Nephron (organoid): Measurements from ENCODE around the gene FBN3.
A peak's percentile ranks its signal among the peaks of the same experiment; 100 is the strongest.
"Not testable (repeated sequence)": the region's sequence is repeated elsewhere in the genome, so short reads cannot be mapped to it uniquely, and the experiment has no call there.

Experiments used
- H3K27ac Mint-ChIP-seq, 3 experiments: 2 replicates each; pipeline ENCODE4 v1.8.0; 2020; ENCODE audit warnings: mixed read lengths in 3 of 3, mild to moderate bottlenecking in 2 of 3, moderate library complexity in 1 of 3
- H3K27me3 Mint-ChIP-seq: 2 replicates; pipeline ENCODE4 v1.8.0; 2021; ENCODE audit warnings: low read depth, mild to moderate bottlenecking, moderate library complexity, mixed read lengths
- H3K36me3 Mint-ChIP-seq: 2 replicates; pipeline ENCODE4 v1.8.0; 2020; ENCODE audit warnings: low read depth, mixed read lengths
- H3K4me1 Mint-ChIP-seq: 2 replicates; pipeline ENCODE4 v1.8.0; 2020; ENCODE audit warnings: mixed read lengths
- H3K4me3 Mint-ChIP-seq, 3 experiments: 2 replicates each; pipeline ENCODE4 v1.8.0; 2020; ENCODE audit warnings: mild to moderate bottlenecking in 3 of 3, mixed read lengths in 3 of 3, moderate library complexity in 2 of 3
- H3K9me3 Mint-ChIP-seq: 2 replicates; pipeline ENCODE4 v1.8.0; 2020; ENCODE audit warnings: mixed read lengths
- CTCF ChIP-seq, 3 experiments: fragments of 200-600 bp; sonication (generic); IDR thresholded peaks; one replicate each; pipeline ENCODE4 v1.5.0; 2021; ENCODE audit warnings: antibody characterized with exemption in 3 of 3; ENCODE audit not compliant: unreplicated experiment in 3 of 3

FBN3 gene

GRCh38 chr19:8030960-8031359 lies 118.4 kb downstream of the FBN3 start:
- TF ChIP-seq CTCF (IDR thresholded peaks at IDR 0.05; ENCODE audit: unreplicated experiment in 3 of 3), result no peak
- no peak overlapping the region for H3K27ac Mint-ChIP-seq
- no peak overlapping the region for H3K4me3 Mint-ChIP-seq
- no peaks in the 10 kb centered on the region for H3K27me3 Mint-ChIP-seq
- H3K9me3 Mint-ChIP-seq, result no peaks in the 10 kb centered on the region
- H3K4me1 Mint-ChIP-seq, result peaks cover 31% of the 10 kb centered on the region
- H3K36me3 Mint-ChIP-seq, result no peaks in the 10 kb centered on the region

GRCh38 chr19:8028951-8029491 lies 120.4 kb downstream of the FBN3 start:
- H3K4me1 Mint-ChIP-seq, result peaks cover 25% of the 10 kb centered on the region
- no peaks in the 10 kb centered on the region for H3K9me3 Mint-ChIP-seq
- H3K36me3 Mint-ChIP-seq, result no peaks in the 10 kb centered on the region
- no peak overlapping the region for H3K4me3 Mint-ChIP-seq
- TF ChIP-seq CTCF (IDR thresholded peaks at IDR 0.05; ENCODE audit: unreplicated experiment in 3 of 3), result no peak
- H3K27ac Mint-ChIP-seq, result peak overlapping the region; percentile 73 to 91 (median 84)
- H3K27me3 Mint-ChIP-seq, result no peaks in the 10 kb centered on the region

- TF ChIP-seq CTCF (IDR thresholded peaks at IDR 0.05; ENCODE audit: unreplicated experiment in 3 of 3), result no peak
- Mint-ChIP-seq H3K4me1 (peaks cover 30% of the 10 kb centered on the region), H3K9me3 (no peaks in the 10 kb centered on the region), H3K36me3 (peaks cover 7% of the 10 kb centered on the region), H3K27ac (no peak overlapping the region), H3K4me3 (no peak overlapping the region), H3K27me3 (no peaks in the 10 kb centered on the region)
These were observed 124.1 kb downstream of the FBN3 start for GRCh38 chr19:8025316-8025715.

GRCh38 chr19:8024256-8024655 lies 125.1 kb downstream of the FBN3 start:
- H3K27ac Mint-ChIP-seq, H3K36me3 Mint-ChIP-seq, H3K4me3 Mint-ChIP-seq, H3K27me3 Mint-ChIP-seq, H3K9me3 Mint-ChIP-seq: not testable (repeated sequence)
- H3K4me1 Mint-ChIP-seq, result peaks cover 26% of the 10 kb centered on the region

- Mint-ChIP-seq H3K36me3 (peaks cover 7% of the 10 kb centered on the region), H3K4me1 (peaks cover 17% of the 10 kb centered on the region), H3K27ac (no peak overlapping the region), H3K4me3 (no peak overlapping the region), H3K27me3 (peaks cover 3% of the 10 kb centered on the region), H3K9me3 (no peaks in the 10 kb centered on the region)
- TF ChIP-seq CTCF (IDR thresholded peaks at IDR 0.05; ENCODE audit: unreplicated experiment in 3 of 3), result no peak
These were observed 126.0 kb downstream of the FBN3 start for GRCh38 chr19:8023371-8023770.

GRCh38 chr19:8022275-8022674 lies 127.1 kb downstream of the FBN3 start:
- peaks cover 9% of the 10 kb centered on the region for H3K36me3 Mint-ChIP-seq
- peaks cover 3% of the 10 kb centered on the region for H3K27me3 Mint-ChIP-seq
- H3K4me1 Mint-ChIP-seq, result peaks cover 16% of the 10 kb centered on the region
- no peaks in the 10 kb centered on the region for H3K9me3 Mint-ChIP-seq
- no peak overlapping the region for H3K27ac Mint-ChIP-seq
- H3K4me3 Mint-ChIP-seq, result no peak overlapping the region
- TF ChIP-seq CTCF (IDR thresholded peaks at IDR 0.05; ENCODE audit: unreplicated experiment in 3 of 3), result no peak
